Chondrocyte (in vitro differentiated cells): ENCODE measurements around the gene SLC9A5. TPM values are rescaled to one million over a fixed set of nuclear protein-coding genes. Genes with fewer than 3 reads are reported as not detected.

Experiments used
- DNase-seq: peaks from one replicate; pipeline ENCODE4 v3.0.0; 2021; ENCODE audit warnings: mixed read lengths, low spot score
- H3K27ac Mint-ChIP-seq: one replicate; pipeline ENCODE4 v1.8.0; 2021; ENCODE audit warnings: mild to moderate bottlenecking, moderate library complexity, mixed read lengths; ENCODE audit not compliant: unreplicated experiment
- H3K27me3 Mint-ChIP-seq: 2 replicates; pipeline ENCODE4 v1.8.0; 2021; ENCODE audit warnings: low read depth, mixed read lengths
- H3K36me3 Mint-ChIP-seq: 2 replicates; pipeline ENCODE4 v1.8.0; 2021; ENCODE audit warnings: low read depth, mixed read lengths
- H3K4me1 Mint-ChIP-seq: 2 replicates; pipeline ENCODE4 v1.8.0; 2021; ENCODE audit warnings: low read depth, mild to moderate bottlenecking, mixed read lengths
- H3K4me3 Mint-ChIP-seq: one replicate; pipeline ENCODE4 v1.8.0; 2021; ENCODE audit warnings: mild to moderate bottlenecking, moderate library complexity, mixed read lengths; ENCODE audit not compliant: unreplicated experiment
- H3K9me3 Mint-ChIP-seq: 2 replicates; pipeline ENCODE4 v1.8.0; 2021; ENCODE audit warnings: low read depth, mixed read lengths
- CTCF ChIP-seq: fragments of 200-600 bp; sonication (generic); IDR thresholded peaks from 2 replicates; pipeline ENCODE4 v1.5.0; 2021; ENCODE audit warnings: antibody characterized with exemption, mild to moderate bottlenecking, moderate library complexity
- total RNA-seq: library from RNA; stranded (reverse); gene quantifications from 3 replicates; pipeline ENCODE4 v1.2.1, GENCODE V29; 2021

SLC9A5 gene
- total RNA-seq, 1 donor from 2014 or later: 3.0 TPM

DNA sequence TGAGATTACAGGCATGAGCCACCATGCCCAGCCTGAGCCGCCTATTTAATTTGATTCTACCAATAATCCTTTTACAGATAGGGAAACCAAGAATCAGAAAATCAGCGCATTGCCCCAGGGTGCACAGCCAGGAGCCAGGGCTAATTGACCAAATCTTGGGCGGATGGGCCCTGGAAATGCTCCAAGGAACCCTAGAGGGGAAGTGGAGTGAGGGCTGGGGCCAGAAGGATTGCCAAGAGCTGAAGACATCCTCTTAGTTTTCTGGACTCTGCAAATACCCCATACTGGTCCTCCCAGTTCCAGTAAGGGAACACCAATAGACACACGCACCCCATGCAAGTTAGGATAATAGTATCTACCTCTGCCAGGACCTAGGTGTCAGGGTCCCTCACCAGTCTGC lies 5.3 kb upstream of the SLC9A5 start:
- H3K4me1 Mint-ChIP-seq: peaks cover 64% of the 10 kb centered on the region
- DNase-seq: peak; percentile 27
- H3K27me3 Mint-ChIP-seq: no peaks in the 10 kb centered on the region
- no peak overlapping the region for H3K4me3 Mint-ChIP-seq
- H3K27ac Mint-ChIP-seq: peak overlapping the region; percentile 9
- no peaks in the 10 kb centered on the region for H3K9me3 Mint-ChIP-seq
- H3K36me3 Mint-ChIP-seq: peaks cover 2% of the 10 kb centered on the region
- TF ChIP-seq CTCF: no peak

- Mint-ChIP-seq H3K27ac (peak overlapping the region; percentile 98), H3K4me3 (peak overlapping the region; percentile 84), H3K36me3 (no peaks in the 10 kb centered on the region), H3K27me3 (no peaks in the 10 kb centered on the region), H3K9me3 (no peaks in the 10 kb centered on the region), H3K4me1 (peaks cover 69% of the 10 kb centered on the region)
- TF ChIP-seq CTCF: peak; percentile 24
- DNase-seq: peak; percentile 66
Measured at GRCh38 chr16:67244387-67245185, 4.2 kb upstream of the SLC9A5 start.

GRCh38 chr16:67245186-67245585 lies 3.6 kb upstream of the SLC9A5 start:
- peak; percentile 36 for DNase-seq
- Mint-ChIP-seq H3K27ac (peak overlapping the region; percentile 98), H3K36me3 (no peaks in the 10 kb centered on the region), H3K4me3 (peak overlapping the region; percentile 84), H3K9me3 (no peaks in the 10 kb centered on the region), H3K4me1 (peaks cover 69% of the 10 kb centered on the region), H3K27me3 (no peaks in the 10 kb centered on the region)
- no peak for TF ChIP-seq CTCF

GRCh38 chr16:67245674-67246080 lies 3.1 kb upstream of the SLC9A5 start:
- Mint-ChIP-seq H3K4me3 (peak overlapping the region; percentile 84), H3K27ac (peak overlapping the region; percentile 98), H3K36me3 (no peaks in the 10 kb centered on the region), H3K9me3 (no peaks in the 10 kb centered on the region), H3K4me1 (peaks cover 64% of the 10 kb centered on the region), H3K27me3 (no peaks in the 10 kb centered on the region)
- no peak for DNase-seq
- no peak for TF ChIP-seq CTCF

GRCh38 chr16:67246081-67246755 lies 2.6 kb upstream of the SLC9A5 start:
- H3K4me1 Mint-ChIP-seq: peaks cover 58% of the 10 kb centered on the region
- H3K27me3 Mint-ChIP-seq: no peaks in the 10 kb centered on the region
- peak overlapping the region; percentile 98 for H3K27ac Mint-ChIP-seq
- peak; percentile 88 for DNase-seq
- H3K9me3 Mint-ChIP-seq: no peaks in the 10 kb centered on the region
- H3K4me3 Mint-ChIP-seq: peak overlapping the region; percentile 84
- TF ChIP-seq CTCF: peak; percentile 76
- H3K36me3 Mint-ChIP-seq: no peaks in the 10 kb centered on the region
